SK-N-SH (cell line): ENCODE measurements around the gene CHD9.

ENCODE experiments used
- CHD2 ChIP-seq: fragments of 150-350 bp; IDR thresholded peaks from 2 replicates; pipeline ENCODE4 v1.6.1; 2018; ENCODE audit warnings: low read length; ENCODE audit not compliant: partially characterized antibody
- EZH2phosphoT487 ChIP-seq: fragments of 200-600 bp; sonication (generic); IDR thresholded peaks from 2 replicates; pipeline ENCODE4 v1.6.1; 2017; ENCODE audit warnings: low read depth, mixed run types, mild to moderate bottlenecking, antibody characterized with exemption, moderate library complexity, borderline replicate concordance
- FOSL2 ChIP-seq: IDR thresholded peaks from 2 replicates; pipeline ENCODE4 v1.4.0; 2012; ENCODE audit warnings: low read depth, mild to moderate bottlenecking, moderate library complexity, borderline replicate concordance
- FOXJ3 ChIP-seq: sonication (generic); formaldehyde crosslinking; IDR thresholded peaks from 2 replicates; pipeline ENCODE4 v1.5.1; 2020; ENCODE audit warnings: mild to moderate bottlenecking, missing genetic modification reagents
- FOXM1 ChIP-seq: IDR thresholded peaks from 2 replicates; pipeline ENCODE4 v1.4.0; 2012; ENCODE audit warnings: low read depth, mild to moderate bottlenecking
- IRF3 ChIP-seq: fragments of 150-350 bp; IDR thresholded peaks from 2 replicates; pipeline ENCODE4 v1.6.1; 2016; ENCODE audit warnings: mild to moderate bottlenecking, low read depth, low read length
- JUND ChIP-seq: IDR thresholded peaks from 2 replicates; pipeline ENCODE4 v1.4.0; 2012
- MXI1 ChIP-seq: IDR thresholded peaks from 2 replicates; pipeline ENCODE4 v1.6.1; 2012; ENCODE audit warnings: mild to moderate bottlenecking, low read depth, low read length, improper control_type of control experiment
- PBX3 ChIP-seq: IDR thresholded peaks from 2 replicates; pipeline ENCODE4; 2012
- POLR2AphosphoS5 ChIP-seq: IDR thresholded peaks from 2 replicates; pipeline ENCODE4 v1.6.1; 2012; ENCODE audit warnings: low read depth, low read length
- RAD21 ChIP-seq: IDR thresholded peaks from 2 replicates; pipeline ENCODE4 v1.6.1; 2012; ENCODE audit warnings: mild to moderate bottlenecking, low read length
- REST ChIP-seq: IDR thresholded peaks from 2 replicates; pipeline ENCODE4 v1.6.1; 2012; ENCODE audit warnings: mild to moderate bottlenecking, low read depth, low read length, moderate library complexity
- TCF12 ChIP-seq: IDR thresholded peaks from 2 replicates; pipeline ENCODE4 v1.4.0; 2012
- TF ChIP-seq, protein P1 (sequence below): fragments of 200-600 bp; sonication (generic); IDR thresholded peaks from 2 replicates; pipeline ENCODE4 v1.6.1; 2017; ENCODE audit warnings: antibody characterized with exemption, mild to moderate bottlenecking, moderate library complexity

DNA sequence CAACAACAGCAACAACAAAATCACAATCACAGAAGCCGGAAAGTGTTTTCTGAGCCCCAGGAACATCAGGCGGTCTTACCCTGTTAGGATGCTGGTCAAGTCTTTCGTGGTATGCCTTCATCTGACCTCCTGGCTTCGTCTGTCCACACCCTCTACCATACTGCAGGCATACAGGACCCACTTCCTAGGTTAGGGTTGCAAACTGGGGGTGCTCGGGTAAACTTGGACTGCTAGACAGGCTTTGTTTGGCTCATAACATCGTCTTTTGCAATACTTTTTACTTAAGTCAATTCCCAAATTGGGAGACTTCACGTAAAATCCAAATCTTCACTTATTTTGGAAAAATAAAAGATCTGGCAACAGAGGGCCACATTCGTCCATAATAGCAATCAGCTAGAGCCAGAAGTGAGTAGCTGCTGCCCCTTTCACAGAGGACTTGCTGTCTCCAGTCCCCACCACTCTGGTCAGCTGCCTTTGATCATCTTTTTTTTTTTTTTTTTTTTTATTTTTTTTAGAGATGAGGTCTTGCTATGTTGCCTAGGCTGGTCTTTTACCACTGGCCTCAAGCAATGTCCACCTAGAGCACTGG lies 30.0 kb downstream of the CHD9 start:
- TF ChIP-seq, protein P1, sequence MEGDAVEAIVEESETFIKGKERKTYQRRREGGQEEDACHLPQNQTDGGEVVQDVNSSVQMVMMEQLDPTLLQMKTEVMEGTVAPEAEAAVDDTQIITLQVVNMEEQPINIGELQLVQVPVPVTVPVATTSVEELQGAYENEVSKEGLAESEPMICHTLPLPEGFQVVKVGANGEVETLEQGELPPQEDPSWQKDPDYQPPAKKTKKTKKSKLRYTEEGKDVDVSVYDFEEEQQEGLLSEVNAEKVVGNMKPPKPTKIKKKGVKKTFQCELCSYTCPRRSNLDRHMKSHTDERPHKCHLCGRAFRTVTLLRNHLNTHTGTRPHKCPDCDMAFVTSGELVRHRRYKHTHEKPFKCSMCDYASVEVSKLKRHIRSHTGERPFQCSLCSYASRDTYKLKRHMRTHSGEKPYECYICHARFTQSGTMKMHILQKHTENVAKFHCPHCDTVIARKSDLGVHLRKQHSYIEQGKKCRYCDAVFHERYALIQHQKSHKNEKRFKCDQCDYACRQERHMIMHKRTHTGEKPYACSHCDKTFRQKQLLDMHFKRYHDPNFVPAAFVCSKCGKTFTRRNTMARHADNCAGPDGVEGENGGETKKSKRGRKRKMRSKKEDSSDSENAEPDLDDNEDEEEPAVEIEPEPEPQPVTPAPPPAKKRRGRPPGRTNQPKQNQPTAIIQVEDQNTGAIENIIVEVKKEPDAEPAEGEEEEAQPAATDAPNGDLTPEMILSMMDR = no peak
- peak; percentile 53 for TF ChIP-seq RAD21
- TF ChIP-seq POLR2AphosphoS5 = no peak
- no peak for TF ChIP-seq FOXM1
- no peak for TF ChIP-seq EZH2phosphoT487
- TF ChIP-seq CHD2 = no peak
- TF ChIP-seq FOXJ3 (CRISPR knock-in tag) = no peak
- no peak for TF ChIP-seq TCF12
- TF ChIP-seq IRF3 = no peak
- TF ChIP-seq MXI1 = no peak
- TF ChIP-seq JUND = no peak
- no peak for TF ChIP-seq REST
- no peak for TF ChIP-seq PBX3
- no peak for TF ChIP-seq FOSL2
